ENCODE results near the gene SMPD3. TPM values are rescaled to one million over a fixed set of nuclear protein-coding genes. Genes with fewer than 3 reads are reported as not detected.

Gene SMPD3
- total and polyA plus RNA-seq, 2 donors (not counting 3 experiments of a cell fraction or from before 2014, with no cell fraction given) = not detected

DNA sequence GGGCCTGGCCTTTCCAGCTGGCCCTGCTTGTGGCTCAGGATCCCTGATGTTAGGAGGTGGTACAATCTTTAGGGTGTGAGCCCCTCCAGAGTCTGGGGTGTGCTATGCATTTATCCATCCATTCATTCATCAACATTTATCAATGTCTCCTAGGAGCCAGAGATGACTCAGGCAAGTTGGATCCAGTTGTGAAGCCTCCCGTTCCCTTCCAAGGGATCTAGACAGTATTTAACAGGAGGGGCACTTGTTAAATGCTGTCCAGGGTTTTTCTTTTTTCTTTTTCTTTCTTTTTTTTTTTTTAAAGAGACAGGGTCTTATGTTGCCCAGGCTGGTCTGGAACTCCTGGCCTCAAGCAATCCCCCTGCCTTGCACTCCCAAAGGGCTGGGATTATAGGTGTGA, 42.0 kb upstream of the SMPD3 start:
- no peak overlapping the region for H3K9ac ChIP-seq (replicated peaks; ENCODE audit: extremely low read depth, insufficient read depth, low read length)
- no peaks in the 10 kb centered on the region for H4K20me1 ChIP-seq (replicated peaks; ENCODE audit: control insufficient read depth, extremely low read depth, insufficient read depth, low read length)
- H3K36me3 ChIP-seq (ENCODE audit: control insufficient read depth in 2 of 2, extremely low read depth in 1 of 2, insufficient read depth in 2 of 2, low read length in 2 of 2) = no peaks in the 10 kb centered on the region
- H3K4me2 ChIP-seq (ENCODE audit: insufficient read depth, low read length) = no peak overlapping the region
- ChIA-PET POLR2A (no interaction called here), CTCF (no interaction called here)
- no peaks in the 10 kb centered on the region for H3K4me1 ChIP-seq (ENCODE audit: control insufficient read depth, extremely low read depth, insufficient read depth, low read length)
- no peak overlapping the region for H3K27ac ChIP-seq (ENCODE audit: insufficient read depth, low read depth, low read length)
- no peaks in the 10 kb centered on the region for H3K79me2 ChIP-seq (ENCODE audit: control insufficient read depth, insufficient read depth, low read length)
- dilution Hi-C loops (cut with MboI; ENCODE audit: extremely low pct_ligation_motif_present, low sequenced_read_pairs) (no loop called here), intact Hi-C loops (cut with micrococcal nuclease) (no loop called here)
- TF ChIP-seq EZH2 (IDR thresholded peaks at IDR 0.05; ENCODE audit: borderline replicate concordance, low read depth, low read length, severe bottlenecking) = no peak
- TF ChIP-seq, protein P1, sequence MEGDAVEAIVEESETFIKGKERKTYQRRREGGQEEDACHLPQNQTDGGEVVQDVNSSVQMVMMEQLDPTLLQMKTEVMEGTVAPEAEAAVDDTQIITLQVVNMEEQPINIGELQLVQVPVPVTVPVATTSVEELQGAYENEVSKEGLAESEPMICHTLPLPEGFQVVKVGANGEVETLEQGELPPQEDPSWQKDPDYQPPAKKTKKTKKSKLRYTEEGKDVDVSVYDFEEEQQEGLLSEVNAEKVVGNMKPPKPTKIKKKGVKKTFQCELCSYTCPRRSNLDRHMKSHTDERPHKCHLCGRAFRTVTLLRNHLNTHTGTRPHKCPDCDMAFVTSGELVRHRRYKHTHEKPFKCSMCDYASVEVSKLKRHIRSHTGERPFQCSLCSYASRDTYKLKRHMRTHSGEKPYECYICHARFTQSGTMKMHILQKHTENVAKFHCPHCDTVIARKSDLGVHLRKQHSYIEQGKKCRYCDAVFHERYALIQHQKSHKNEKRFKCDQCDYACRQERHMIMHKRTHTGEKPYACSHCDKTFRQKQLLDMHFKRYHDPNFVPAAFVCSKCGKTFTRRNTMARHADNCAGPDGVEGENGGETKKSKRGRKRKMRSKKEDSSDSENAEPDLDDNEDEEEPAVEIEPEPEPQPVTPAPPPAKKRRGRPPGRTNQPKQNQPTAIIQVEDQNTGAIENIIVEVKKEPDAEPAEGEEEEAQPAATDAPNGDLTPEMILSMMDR (IDR thresholded peaks at IDR 0.05; ENCODE audit: extremely low read depth in 1 of 2, insufficient read depth in 1 of 2, low read depth in 1 of 2, low read length in 2 of 2) = no peak
- no peak for TF ChIP-seq JUN (IDR thresholded peaks at IDR 0.05; ENCODE audit: borderline replicate concordance, insufficient read depth, insufficient read length, low read depth)
- TF ChIP-seq MYC (IDR thresholded peaks at IDR 0.05; ENCODE audit: low read depth, low read length) = no peak
- TF ChIP-seq POLR2A (IDR thresholded peaks at IDR 0.05; ENCODE audit: low read depth, low read length) = no peak
- TF ChIP-seq POLR2AphosphoS5 (IDR thresholded peaks at IDR 0.05; ENCODE audit: insufficient read depth, low read depth, low read length) = no peak
- TF ChIP-seq FOS (IDR thresholded peaks at IDR 0.05; ENCODE audit: borderline replicate concordance, insufficient read depth, low read length) = no peak
- no peak for TF ChIP-seq GATA2 (IDR thresholded peaks at IDR 0.05; ENCODE audit: insufficient read depth, insufficient read length, low read depth, low read length)
- TF ChIP-seq MAX (IDR thresholded peaks at IDR 0.05; ENCODE audit: insufficient read depth, insufficient read length) = no peak
- H3K9me3 ChIP-seq (replicated peaks; ENCODE audit: control insufficient read depth, insufficient read depth, low read length) = no peaks in the 10 kb centered on the region
- H3K4me3 ChIP-seq (replicated peaks in 1 of 3; ENCODE audit: insufficient read depth in 1 of 3, low read depth in 1 of 3, low read length in 3 of 3) = no peak overlapping the region
- FAIRE-seq (no peak), DNase-seq (ENCODE audit: low read depth, low spot score) (no peak)
- H3K9me1 ChIP-seq (replicated peaks; ENCODE audit: control insufficient read depth, extremely low read depth, insufficient read depth, low read length) = no peaks in the 10 kb centered on the region
- BruUV-seq (replicated peaks) = no TSS peak
- H3K27me3 ChIP-seq (ENCODE audit: control insufficient read depth in 2 of 2, insufficient read depth in 2 of 2, low read length in 2 of 2) = no peaks in the 10 kb centered on the region
- no peak overlapping the region for H2AFZ ChIP-seq (ENCODE audit: low read depth, low read length)

All from endothelial cell of umbilical vein (primary cell).